HG02885 (cell line): ENCODE measurements around the gene PLIN1.

ENCODE experiments used
- ATAC-seq: cut with Tn5 transposase; IDR thresholded peaks from one replicate; pipeline ENCODE4 v1.9.1; 2021; ENCODE audit warnings: mild to moderate bottlenecking; ENCODE audit not compliant: unreplicated experiment, poor library complexity

Gene PLIN1

GRCh38 chr15:89630974-89631901 lies 47.9 kb downstream of the PLIN1 start:
- ATAC-seq, result no peak

DNA sequence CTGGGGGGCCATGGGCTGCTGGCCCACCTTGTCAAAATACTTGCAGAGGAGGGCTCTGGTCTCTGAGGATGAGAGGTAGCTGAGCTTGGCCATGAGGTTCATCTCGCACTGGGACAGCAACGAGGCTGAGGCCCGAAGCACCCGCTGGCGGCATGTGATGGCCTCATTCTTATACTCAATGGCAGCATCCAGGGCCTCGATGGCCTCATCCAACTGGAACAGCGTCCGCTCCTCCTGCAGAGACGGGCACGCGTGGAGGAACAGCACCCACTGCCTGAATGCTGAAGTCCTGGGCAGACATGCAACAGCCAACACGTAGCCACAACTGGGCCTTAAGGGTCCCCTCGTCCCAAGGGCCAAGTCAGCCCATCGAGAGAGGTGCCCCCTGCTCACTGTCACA lies 48.9 kb downstream of the PLIN1 start:
- ATAC-seq, result no peak

- no peak for ATAC-seq
Observed at GRCh38 chr15:89629829-89630228, 49.3 kb downstream of the PLIN1 start.

DNA sequence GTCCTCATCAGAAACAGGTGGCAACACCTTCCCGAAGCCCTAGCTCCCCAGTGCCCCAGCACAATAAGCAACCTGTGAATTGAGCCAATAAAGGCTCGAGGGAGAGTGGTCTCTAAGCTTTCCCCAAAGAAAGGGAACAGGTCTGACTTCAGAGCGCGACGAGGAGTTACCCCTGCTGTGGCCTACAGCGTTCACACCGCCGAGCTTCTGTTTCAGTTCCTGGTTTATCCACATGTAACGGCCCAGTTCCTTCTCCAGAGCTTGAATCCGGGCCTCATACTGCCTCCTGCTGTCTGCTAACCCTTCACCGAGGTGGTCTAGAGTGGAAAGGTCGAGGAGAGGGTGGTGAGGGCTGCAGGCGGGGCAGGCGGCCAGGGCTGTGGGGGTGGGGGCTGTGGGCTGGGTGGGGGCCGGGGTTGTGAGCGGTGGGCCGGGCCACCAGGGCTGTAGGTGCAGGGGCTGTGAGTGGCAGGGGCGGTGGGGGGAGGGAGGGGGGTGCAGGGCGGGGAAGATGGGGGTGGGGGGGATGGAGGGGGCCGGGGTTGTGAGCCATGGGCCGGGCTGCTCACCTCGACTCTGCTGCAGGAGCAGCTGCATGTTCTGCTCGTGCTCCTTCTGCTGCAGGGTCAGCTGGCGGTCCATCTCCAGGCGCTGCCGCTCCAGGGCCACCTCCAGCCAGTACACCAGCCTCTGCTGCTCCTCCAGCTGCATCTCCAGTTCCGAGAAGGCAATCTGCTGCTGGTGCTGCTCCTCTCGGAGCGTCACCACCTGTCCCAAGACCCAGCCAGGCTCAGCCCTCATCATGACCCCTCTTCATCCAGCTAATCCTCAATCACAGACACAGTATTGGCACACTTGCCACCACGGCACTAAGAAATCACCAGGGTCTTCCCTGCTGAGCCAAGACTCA lies 50.1 kb downstream of the PLIN1 start:
- ATAC-seq, result no peak

GRCh38 chr15:89628301-89628700 lies 50.9 kb downstream of the PLIN1 start:
- ATAC-seq, result no peak

- no peak for ATAC-seq
Observed at GRCh38 chr15:89627256-89627970, 51.8 kb downstream of the PLIN1 start.

GRCh38 chr15:89625716-89626115 lies 53.5 kb downstream of the PLIN1 start:
- ATAC-seq, result no peak

GRCh38 chr15:89623165-89623564 lies 56.0 kb downstream of the PLIN1 start:
- ATAC-seq, result no peak

DNA sequence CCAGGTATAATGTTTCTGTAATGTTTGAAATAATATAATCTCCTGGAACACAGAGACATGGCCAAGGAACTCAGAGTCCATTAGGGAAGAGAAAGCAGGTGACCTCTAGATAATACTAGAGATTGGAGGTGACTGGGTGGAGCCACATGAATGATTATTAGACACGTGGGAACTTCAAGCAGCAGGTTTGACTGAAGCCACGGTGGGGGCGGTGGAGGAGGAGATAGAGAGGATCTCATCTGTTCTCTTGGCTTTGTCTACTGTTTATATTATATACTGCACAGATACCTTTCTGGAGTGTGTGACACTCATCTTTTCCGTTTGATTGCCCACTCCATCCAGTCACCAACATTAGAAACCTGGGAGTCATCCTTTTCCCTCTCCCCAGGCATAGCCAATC lies 57.6 kb downstream of the PLIN1 start:
- ATAC-seq, result no peak

DNA sequence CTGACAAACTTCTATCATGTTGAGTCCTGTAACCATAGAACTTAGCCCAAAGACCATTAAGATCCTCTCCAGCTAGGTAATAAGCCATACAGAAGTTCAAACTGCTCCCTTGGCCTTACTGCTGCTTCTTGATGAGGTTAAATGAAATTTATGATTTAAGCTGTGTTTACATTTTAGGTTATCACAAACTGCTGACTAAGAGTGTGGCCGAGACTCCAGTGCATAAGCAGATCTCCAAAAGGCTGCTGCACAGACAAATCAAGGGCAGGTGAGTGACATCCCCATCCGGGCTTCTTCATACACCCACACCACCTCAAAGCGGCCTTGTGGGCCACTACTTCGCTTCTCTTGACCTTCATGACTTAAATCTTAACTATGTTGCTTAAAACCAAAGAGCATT lies 62.9 kb downstream of the PLIN1 start:
- ATAC-seq, result no peak

DNA sequence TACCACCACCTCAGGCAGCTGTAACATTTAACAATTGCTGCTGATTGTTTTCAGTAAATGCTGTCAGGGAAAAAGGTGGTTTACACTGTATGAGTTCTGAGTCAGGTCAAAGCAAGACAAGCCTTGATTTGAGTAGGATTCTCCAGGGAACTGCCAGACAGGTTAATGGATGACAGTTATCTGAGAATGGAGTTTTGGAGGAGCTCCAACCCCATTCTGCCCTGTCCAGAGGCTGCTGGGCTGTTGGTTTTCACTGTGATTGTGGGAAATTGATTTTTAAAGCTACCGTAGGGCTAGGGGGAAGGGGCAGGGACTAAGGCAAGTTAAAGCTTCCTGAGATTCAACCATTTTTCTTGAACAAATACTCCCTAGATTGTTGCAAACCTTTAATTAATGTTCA lies 64.0 kb downstream of the PLIN1 start:
- ATAC-seq, result no peak
